Measurements from ENCODE around the gene FBXL13. TPM values are rescaled to one million over a fixed set of nuclear protein-coding genes. Genes with fewer than 3 reads are reported as not detected.
"Not testable (repeated sequence)": the region's sequence is repeated elsewhere in the genome, so short reads cannot be mapped to it uniquely, and the experiment has no call there.

FBXL13 gene
- total RNA-seq, 2 experiments from 2014 or later, result 1.6 to 2.0 TPM

DNA sequence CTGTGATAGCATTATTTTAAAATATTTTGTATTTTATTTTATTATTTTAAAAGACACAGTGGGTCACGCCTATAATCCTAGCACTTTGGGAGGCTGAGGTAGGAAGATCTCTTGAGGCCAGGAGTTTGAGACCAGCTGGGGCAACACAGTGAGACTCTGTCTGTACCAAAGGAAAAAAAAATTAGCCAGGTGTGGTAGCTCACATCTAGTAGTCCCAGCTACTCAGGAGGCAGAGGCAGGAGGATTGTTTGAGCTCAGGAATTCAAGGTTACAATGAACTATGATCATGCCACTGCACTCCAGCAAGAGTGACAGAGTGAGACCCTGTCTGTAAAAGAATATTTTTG lies 37.1 kb downstream of the FBXL13 start:
- no peak overlapping the region for H3K4me2 ChIP-seq (ENCODE audit: low read length)
- no peak for DNase-seq (ENCODE audit: low spot score)
- H3K4me3 ChIP-seq (ENCODE audit: low read depth, low read length, poor library complexity, severe bottlenecking), result no peak overlapping the region
- BruUV-seq (replicated peaks), result no TSS peak
- intact Hi-C loops (cut with micrococcal nuclease; ENCODE audit: unreplicated experiment), result no loop called here
- no peaks in the 10 kb centered on the region for H3K9me2 ChIP-seq (ENCODE audit: insufficient read depth, low read length)
- H3K27ac ChIP-seq (ENCODE audit: low read depth, low read length, poor library complexity, severe bottlenecking), result no peak overlapping the region
- no peaks in the 10 kb centered on the region for H4K20me1 ChIP-seq (ENCODE audit: insufficient read depth, low read length)
- ChIA-PET CTCF (ENCODE audit: unreplicated experiment) (no interaction called here), POLR2A (no interaction called here)
- H2AFZ ChIP-seq (ENCODE audit: low read length), result no peak overlapping the region
- H3K79me2 ChIP-seq (ENCODE audit: insufficient read depth, low read depth, low read length), result no peaks in the 10 kb centered on the region
- H3K9me3 ChIP-seq (ENCODE audit: low read length), result no peaks in the 10 kb centered on the region
- TF ChIP-seq EZH2phosphoT487 (IDR thresholded peaks at IDR 0.05; ENCODE audit: borderline replicate concordance, low read depth, low read length) (no peak), CTCF (conservative IDR thresholded peaks at IDR 0.05; ENCODE audit: low read length) (no peak)
- no peaks in the 10 kb centered on the region for H3K36me3 ChIP-seq (ENCODE audit: insufficient read depth, low read length)
- H3K4me1 ChIP-seq (ENCODE audit: insufficient read depth, low read length, poor library complexity, severe bottlenecking), result no peaks in the 10 kb centered on the region

- H3K9me3 ChIP-seq (ENCODE audit: low read length); intact Hi-C loops (cut with micrococcal nuclease; ENCODE audit: unreplicated experiment); CTCF ChIA-PET (ENCODE audit: unreplicated experiment); H3K27ac ChIP-seq (ENCODE audit: low read depth, low read length, poor library complexity, severe bottlenecking); H4K20me1 ChIP-seq (ENCODE audit: insufficient read depth, low read length); H3K4me3 ChIP-seq (ENCODE audit: low read depth, low read length, poor library complexity, severe bottlenecking); H3K36me3 ChIP-seq (ENCODE audit: insufficient read depth, low read length); BruUV-seq (replicated peaks); DNase-seq (ENCODE audit: low spot score); H2AFZ ChIP-seq (ENCODE audit: low read length); H3K4me2 ChIP-seq (ENCODE audit: low read length); POLR2A ChIA-PET; H3K79me2 ChIP-seq (ENCODE audit: insufficient read depth, low read depth, low read length); H3K9me2 ChIP-seq (ENCODE audit: insufficient read depth, low read length); H3K4me1 ChIP-seq (ENCODE audit: insufficient read depth, low read length, poor library complexity, severe bottlenecking): not testable (repeated sequence)
These were observed 40.3 kb downstream of the FBXL13 start for GRCh38 chr7:103034318-103034717.

- CTCF ChIA-PET (ENCODE audit: unreplicated experiment), result no interaction called here
- intact Hi-C loops (cut with micrococcal nuclease; ENCODE audit: unreplicated experiment), result no loop called here
These were observed 42.8 kb downstream of the FBXL13 start for GRCh38 chr7:103031781-103032180.

More at GRCh38 chr7:103031781-103032180, 42.8 kb downstream of the FBXL13 start:
- Histone ChIP-seq H3K4me2 (ENCODE audit: low read length) (no peak overlapping the region), H4K20me1 (ENCODE audit: insufficient read depth, low read length) (no peaks in the 10 kb centered on the region), H3K9me2 (ENCODE audit: insufficient read depth, low read length) (no peaks in the 10 kb centered on the region), H2AFZ (ENCODE audit: low read length) (no peak overlapping the region), H3K4me3 (ENCODE audit: low read depth, low read length, poor library complexity, severe bottlenecking) (no peak overlapping the region), H3K27ac (ENCODE audit: low read depth, low read length, poor library complexity, severe bottlenecking) (no peak overlapping the region), H3K4me1 (ENCODE audit: insufficient read depth, low read length, poor library complexity, severe bottlenecking) (no peaks in the 10 kb centered on the region), H3K79me2 (ENCODE audit: insufficient read depth, low read depth, low read length) (no peaks in the 10 kb centered on the region), H3K9me3 (ENCODE audit: low read length) (no peaks in the 10 kb centered on the region; the same call in 1 of the 2 replicates), H3K36me3 (ENCODE audit: insufficient read depth, low read length) (no peaks in the 10 kb centered on the region)
- DNase-seq (ENCODE audit: low spot score), result no peak
- no peak for TF ChIP-seq EZH2phosphoT487 (IDR thresholded peaks at IDR 0.05; ENCODE audit: borderline replicate concordance, low read depth, low read length)
- TF ChIP-seq CTCF (conservative IDR thresholded peaks at IDR 0.05; ENCODE audit: low read length), result no peak
- no TSS peak for BruUV-seq (replicated peaks)
- POLR2A ChIA-PET, result interaction anchor here (1.2 kb wide), 1 partner anchor 27 kb away, joined by 3 read pairs; no protein-coding TSS in a partner anchor

All from OCI-LY7 (cell line).